Measurements from ENCODE around the gene TSPAN15.

Gene TSPAN15

GRCh38 chr10:69418052-69418752, 33.1 kb upstream of the TSPAN15 start:
- DNase-seq = no peak

GRCh38 chr10:69419096-69419743, 32.0 kb upstream of the TSPAN15 start:
- DNase-seq = no peak

- no peak for DNase-seq
Observed at GRCh38 chr10:69419744-69420126, 31.5 kb upstream of the TSPAN15 start.

GRCh38 chr10:69421611-69422308, 29.5 kb upstream of the TSPAN15 start:
- peak; percentile 54 for DNase-seq

- no peak for DNase-seq
Observed at GRCh38 chr10:69422676-69423075, 28.6 kb upstream of the TSPAN15 start.

GRCh38 chr10:69425041-69425440, 26.2 kb upstream of the TSPAN15 start:
- no peak for DNase-seq

GRCh38 chr10:69425511-69426298, 25.6 kb upstream of the TSPAN15 start:
- no peak for DNase-seq

- DNase-seq = no peak
Observed at GRCh38 chr10:69426376-69426727, 24.9 kb upstream of the TSPAN15 start.

GRCh38 chr10:69428165-69428564, 23.1 kb upstream of the TSPAN15 start:
- no peak for DNase-seq

- no peak for DNase-seq
Observed at GRCh38 chr10:69434169-69434568, 17.1 kb upstream of the TSPAN15 start.

GRCh38 chr10:69434926-69435325, 16.3 kb upstream of the TSPAN15 start:
- DNase-seq = no peak

GRCh38 chr10:69435966-69436520, 15.2 kb upstream of the TSPAN15 start:
- no peak for DNase-seq

GRCh38 chr10:69437321-69438259, 13.7 kb upstream of the TSPAN15 start:
- DNase-seq = no peak

- peak; percentile 83 for DNase-seq
Observed at GRCh38 chr10:69438536-69439349, 12.5 kb upstream of the TSPAN15 start.

GRCh38 chr10:69439350-69439739, 11.9 kb upstream of the TSPAN15 start:
- no peak for DNase-seq

GRCh38 chr10:69439813-69440506, 11.3 kb upstream of the TSPAN15 start:
- DNase-seq = peak; percentile 74

GRCh38 chr10:69443354-69443753, 7.9 kb upstream of the TSPAN15 start:
- DNase-seq = no peak

- peak; percentile 39 for DNase-seq
Observed at GRCh38 chr10:69445041-69445440, 6.2 kb upstream of the TSPAN15 start.

- no peak for DNase-seq
Observed at GRCh38 chr10:69446229-69446628, 5.0 kb upstream of the TSPAN15 start.

- no peak for DNase-seq
Observed at GRCh38 chr10:69446650-69447151, 4.6 kb upstream of the TSPAN15 start.
